Measurements from ENCODE around the gene TAF4. TPM values are rescaled to one million over a fixed set of nuclear protein-coding genes. Genes with fewer than 3 reads are reported as not detected.

TAF4 gene
- total and polyA plus RNA-seq, 2 of the 13 experiments (the other 11 are each of a cell fraction or from before 2014, with no cell fraction given): 5.9 to 12.0 TPM

DNA sequence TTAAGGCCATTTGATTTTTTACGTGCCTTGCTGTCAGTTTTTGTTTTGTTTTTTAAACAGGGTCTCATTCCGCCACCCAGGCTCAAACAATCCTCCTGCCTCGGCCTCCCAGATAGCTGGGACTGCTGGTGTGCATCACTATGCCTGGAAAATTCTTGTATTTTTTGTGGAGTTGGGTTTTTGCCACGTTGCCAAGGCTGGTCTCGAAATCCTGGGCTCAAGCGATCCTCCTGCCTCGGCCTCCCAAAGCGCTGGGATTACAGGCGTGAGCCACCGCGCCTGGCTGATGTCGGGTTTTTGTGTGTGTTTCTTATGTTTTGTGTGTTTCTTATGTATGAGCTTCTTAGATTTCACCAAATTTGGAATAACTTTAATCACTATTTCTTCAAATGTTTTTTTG, 104.8 kb downstream of the TAF4 start:
- Histone ChIP-seq H3K36me3 (replicated peaks in 1 of 2; ENCODE audit: control insufficient read depth in 1 of 2, insufficient read depth in 2 of 2, low read length in 2 of 2) (no peaks in the 10 kb centered on the region), H3K27me3 (ENCODE audit: control insufficient read depth in 1 of 2, insufficient read depth in 2 of 2, low read length in 2 of 2) (no peaks in the 10 kb centered on the region), H3K27ac (ENCODE audit: extremely low read length, insufficient read depth, low read length) (no peak overlapping the region), H2AFZ (ENCODE audit: low read length) (no peak overlapping the region), H3K4me2 (ENCODE audit: low read depth, low read length) (no peak overlapping the region), H3K4me1 (ENCODE audit: insufficient read depth, low read length) (peaks cover 33% of the 10 kb centered on the region), H3K9me3 (ENCODE audit: low read length) (no peaks in the 10 kb centered on the region), H3K79me2 (ENCODE audit: insufficient read depth, low read length) (no peaks in the 10 kb centered on the region), H4K20me1 (ENCODE audit: insufficient read depth, low read length) (no peaks in the 10 kb centered on the region), H3K4me3 (replicated peaks in 1 of 3; ENCODE audit: insufficient read depth in 1 of 3, low read depth in 2 of 3, low read length in 3 of 3) (no peak overlapping the region), H3K9ac (ENCODE audit: insufficient read depth, low read depth, low read length) (no peak overlapping the region)
- DNase-seq (ENCODE audit: low spot score) (no peak), FAIRE-seq (no peak), ATAC-seq (no peak)
- POLR2A ChIA-PET: no interaction called here
- intact Hi-C loops (cut with micrococcal nuclease; ENCODE audit: unreplicated experiment): no loop called here
- BruUV-seq (replicated peaks): no TSS peak
- WGBS (ENCODE audit: low lambda C conversion rate): 89% methylated on average over 12 of the region's 12 CpGs
- CTCF ChIA-PET (ENCODE audit: low intra/inter-chr PET ratio, low total read pairs): no interaction called here
- in situ Hi-C loops (cut with HindIII; ENCODE audit: extremely low pct_ligation_motif_present, low pct_unique_long_range_greater_than_20kb): no loop called here
- no peak for TF ChIP-seq ARHGAP35 (CRISPR knock-in tag; IDR thresholded peaks at IDR 0.05; ENCODE audit: borderline replicate concordance)
- TF ChIP-seq ZNF780A (CRISPR knock-in tag; IDR thresholded peaks at IDR 0.05): no peak
- TF ChIP-seq ATRX (CRISPR knock-in tag; IDR thresholded peaks at IDR 0.05; ENCODE audit: borderline replicate concordance): no peak
- no peak for TF ChIP-seq ZNF878 (CRISPR knock-in tag; IDR thresholded peaks at IDR 0.05)
- TF ChIP-seq, protein P1, sequence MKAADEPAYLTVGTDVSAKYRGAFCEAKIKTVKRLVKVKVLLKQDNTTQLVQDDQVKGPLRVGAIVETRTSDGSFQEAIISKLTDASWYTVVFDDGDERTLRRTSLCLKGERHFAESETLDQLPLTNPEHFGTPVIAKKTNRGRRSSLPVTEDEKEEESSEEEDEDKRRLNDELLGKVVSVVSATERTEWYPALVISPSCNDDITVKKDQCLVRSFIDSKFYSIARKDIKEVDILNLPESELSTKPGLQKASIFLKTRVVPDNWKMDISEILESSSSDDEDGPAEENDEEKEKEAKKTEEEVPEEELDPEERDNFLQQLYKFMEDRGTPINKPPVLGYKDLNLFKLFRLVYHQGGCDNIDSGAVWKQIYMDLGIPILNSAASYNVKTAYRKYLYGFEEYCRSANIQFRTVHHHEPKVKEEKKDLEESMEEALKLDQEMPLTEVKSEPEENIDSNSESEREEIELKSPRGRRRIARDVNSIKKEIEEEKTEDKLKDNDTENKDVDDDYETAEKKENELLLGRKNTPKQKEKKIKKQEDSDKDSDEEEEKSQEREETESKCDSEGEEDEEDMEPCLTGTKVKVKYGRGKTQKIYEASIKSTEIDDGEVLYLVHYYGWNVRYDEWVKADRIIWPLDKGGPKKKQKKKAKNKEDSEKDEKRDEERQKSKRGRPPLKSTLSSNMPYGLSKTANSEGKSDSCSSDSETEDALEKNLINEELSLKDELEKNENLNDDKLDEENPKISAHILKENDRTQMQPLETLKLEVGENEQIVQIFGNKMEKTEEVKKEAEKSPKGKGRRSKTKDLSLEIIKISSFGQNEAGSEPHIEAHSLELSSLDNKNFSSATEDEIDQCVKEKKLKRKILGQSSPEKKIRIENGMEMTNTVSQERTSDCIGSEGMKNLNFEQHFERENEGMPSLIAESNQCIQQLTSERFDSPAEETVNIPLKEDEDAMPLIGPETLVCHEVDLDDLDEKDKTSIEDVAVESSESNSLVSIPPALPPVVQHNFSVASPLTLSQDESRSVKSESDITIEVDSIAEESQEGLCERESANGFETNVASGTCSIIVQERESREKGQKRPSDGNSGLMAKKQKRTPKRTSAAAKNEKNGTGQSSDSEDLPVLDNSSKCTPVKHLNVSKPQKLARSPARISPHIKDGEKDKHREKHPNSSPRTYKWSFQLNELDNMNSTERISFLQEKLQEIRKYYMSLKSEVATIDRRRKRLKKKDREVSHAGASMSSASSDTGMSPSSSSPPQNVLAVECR (CRISPR knock-in tag; IDR thresholded peaks at IDR 0.05; ENCODE audit: borderline replicate concordance): no peak
- TF ChIP-seq ZNF660 (CRISPR knock-in tag; IDR thresholded peaks at IDR 0.05; ENCODE audit: borderline replicate concordance, low read depth): no peak
- TF ChIP-seq, protein P2, sequence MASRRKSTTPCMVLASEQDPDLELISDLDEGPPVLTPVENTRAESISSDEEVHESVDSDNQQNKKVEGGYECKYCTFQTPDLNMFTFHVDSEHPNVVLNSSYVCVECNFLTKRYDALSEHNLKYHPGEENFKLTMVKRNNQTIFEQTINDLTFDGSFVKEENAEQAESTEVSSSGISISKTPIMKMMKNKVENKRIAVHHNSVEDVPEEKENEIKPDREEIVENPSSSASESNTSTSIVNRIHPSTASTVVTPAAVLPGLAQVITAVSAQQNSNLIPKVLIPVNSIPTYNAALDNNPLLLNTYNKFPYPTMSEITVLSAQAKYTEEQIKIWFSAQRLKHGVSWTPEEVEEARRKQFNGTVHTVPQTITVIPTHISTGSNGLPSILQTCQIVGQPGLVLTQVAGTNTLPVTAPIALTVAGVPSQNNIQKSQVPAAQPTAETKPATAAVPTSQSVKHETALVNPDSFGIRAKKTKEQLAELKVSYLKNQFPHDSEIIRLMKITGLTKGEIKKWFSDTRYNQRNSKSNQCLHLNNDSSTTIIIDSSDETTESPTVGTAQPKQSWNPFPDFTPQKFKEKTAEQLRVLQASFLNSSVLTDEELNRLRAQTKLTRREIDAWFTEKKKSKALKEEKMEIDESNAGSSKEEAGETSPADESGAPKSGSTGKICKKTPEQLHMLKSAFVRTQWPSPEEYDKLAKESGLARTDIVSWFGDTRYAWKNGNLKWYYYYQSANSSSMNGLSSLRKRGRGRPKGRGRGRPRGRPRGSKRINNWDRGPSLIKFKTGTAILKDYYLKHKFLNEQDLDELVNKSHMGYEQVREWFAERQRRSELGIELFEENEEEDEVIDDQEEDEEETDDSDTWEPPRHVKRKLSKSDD (CRISPR knock-in tag; IDR thresholded peaks at IDR 0.05; ENCODE audit: low read depth): no peak
- no peak for TF ChIP-seq ZNF558 (CRISPR knock-in tag; IDR thresholded peaks at IDR 0.05; ENCODE audit: borderline replicate concordance)
- no peak for TF ChIP-seq KMT2A (CRISPR knock-in tag; IDR thresholded peaks at IDR 0.05)
- TF ChIP-seq ZNF891 (CRISPR knock-in tag; IDR thresholded peaks at IDR 0.05): no peak
- TF ChIP-seq SMARCC2 (IDR thresholded peaks at IDR 0.05): no peak
- TF ChIP-seq BCL6 (CRISPR knock-in tag; IDR thresholded peaks at IDR 0.05): no peak

Data from HepG2 (cell line).